Measurements from ENCODE around the gene KIAA1755. TPM values are rescaled to one million over a fixed set of nuclear protein-coding genes. Genes with fewer than 3 reads are reported as not detected.

KIAA1755 gene
- total RNA-seq, 1 experiment from 2014 or later: 0.44 TPM

DNA sequence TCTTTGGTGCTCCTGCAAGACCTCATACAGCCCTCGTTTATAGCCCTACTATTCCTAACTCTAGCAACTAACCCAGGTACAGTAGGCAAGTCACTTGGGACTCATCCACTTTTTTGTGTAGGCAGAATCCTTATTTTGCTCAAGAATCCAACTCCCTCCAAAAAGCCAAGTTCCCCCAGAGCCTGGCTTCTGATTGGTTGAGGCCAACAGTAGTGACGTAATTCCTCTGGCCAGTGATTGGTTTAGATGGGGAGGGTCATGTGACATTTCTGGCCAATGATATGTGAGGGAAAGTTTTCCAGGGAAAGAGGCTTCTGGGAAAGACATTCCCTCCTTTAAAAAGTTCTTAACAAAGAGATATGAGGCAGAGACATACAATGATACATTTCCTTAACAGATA, 32.1 kb downstream of the KIAA1755 start:
- intact Hi-C loops (cut with micrococcal nuclease): loop anchor here (2.0 kb wide), 1 partner anchor 86 kb away; no protein-coding TSS in a partner anchor
- TF ChIP-seq EZH2phosphoT487 (IDR thresholded peaks at IDR 0.05; ENCODE audit: borderline replicate concordance, low read length): no peak
- TF ChIP-seq, protein P1, sequence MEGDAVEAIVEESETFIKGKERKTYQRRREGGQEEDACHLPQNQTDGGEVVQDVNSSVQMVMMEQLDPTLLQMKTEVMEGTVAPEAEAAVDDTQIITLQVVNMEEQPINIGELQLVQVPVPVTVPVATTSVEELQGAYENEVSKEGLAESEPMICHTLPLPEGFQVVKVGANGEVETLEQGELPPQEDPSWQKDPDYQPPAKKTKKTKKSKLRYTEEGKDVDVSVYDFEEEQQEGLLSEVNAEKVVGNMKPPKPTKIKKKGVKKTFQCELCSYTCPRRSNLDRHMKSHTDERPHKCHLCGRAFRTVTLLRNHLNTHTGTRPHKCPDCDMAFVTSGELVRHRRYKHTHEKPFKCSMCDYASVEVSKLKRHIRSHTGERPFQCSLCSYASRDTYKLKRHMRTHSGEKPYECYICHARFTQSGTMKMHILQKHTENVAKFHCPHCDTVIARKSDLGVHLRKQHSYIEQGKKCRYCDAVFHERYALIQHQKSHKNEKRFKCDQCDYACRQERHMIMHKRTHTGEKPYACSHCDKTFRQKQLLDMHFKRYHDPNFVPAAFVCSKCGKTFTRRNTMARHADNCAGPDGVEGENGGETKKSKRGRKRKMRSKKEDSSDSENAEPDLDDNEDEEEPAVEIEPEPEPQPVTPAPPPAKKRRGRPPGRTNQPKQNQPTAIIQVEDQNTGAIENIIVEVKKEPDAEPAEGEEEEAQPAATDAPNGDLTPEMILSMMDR (conservative IDR thresholded peaks at IDR 0.05; ENCODE audit: low read depth, low read length): no peak
- TF ChIP-seq EZH2 (IDR thresholded peaks at IDR 0.05; ENCODE audit: low read length, unreplicated experiment): no peak
- POLR2A ChIA-PET (ENCODE audit: unreplicated experiment): no interaction called here

DNA sequence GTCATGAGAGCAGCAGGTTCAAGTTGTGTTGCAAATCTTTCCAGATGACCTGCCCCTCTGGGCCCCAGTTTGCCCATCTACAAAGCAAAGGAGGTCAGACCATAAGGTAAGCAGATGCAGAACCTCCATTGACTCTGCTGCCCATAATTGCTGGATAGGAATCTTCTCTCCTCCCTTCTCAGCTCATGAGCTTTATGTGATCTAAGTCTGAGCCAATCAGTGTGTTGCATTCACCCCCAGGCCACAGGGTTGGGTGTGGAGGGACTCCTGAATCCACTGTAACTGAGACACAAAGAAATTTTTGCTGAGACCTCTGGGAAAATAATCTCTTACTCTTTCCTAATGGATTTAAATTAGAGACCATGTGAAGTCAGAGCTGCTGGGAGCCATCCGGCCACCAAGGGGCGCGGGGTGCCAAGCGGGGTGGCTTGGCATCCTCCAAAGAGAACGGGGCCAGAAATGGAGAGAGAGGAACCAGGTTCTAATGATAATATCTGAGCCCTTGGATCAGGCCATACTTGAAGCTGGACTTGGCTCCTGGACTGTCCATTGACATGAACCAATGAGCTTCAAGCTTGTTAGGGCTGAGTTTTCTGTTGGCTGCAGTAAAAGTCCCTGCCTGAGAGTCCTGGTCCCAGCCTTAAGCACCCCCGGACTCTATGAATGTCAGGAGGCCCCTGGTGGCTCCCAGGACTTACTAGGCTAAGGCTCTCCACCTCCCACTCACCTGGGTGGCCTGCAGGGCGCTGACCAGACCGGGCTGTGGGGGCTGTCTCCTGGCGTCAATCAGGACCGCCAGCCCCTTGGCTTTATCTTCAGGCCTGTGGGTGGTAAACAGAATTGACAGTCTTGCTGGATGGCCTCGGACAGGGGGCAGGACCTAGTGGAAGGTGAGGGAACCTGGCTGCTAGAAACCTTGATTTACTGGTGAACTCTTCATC, 32.8 kb downstream of the KIAA1755 start:
- intact Hi-C loops (cut with micrococcal nuclease): loop anchor here (2.0 kb wide), 1 partner anchor 87 kb away; no protein-coding TSS in a partner anchor
- no peak for DNase-seq
- BruUV-seq (replicated peaks): no TSS peak

More for the DNA sequence above, 32.1 kb downstream of the KIAA1755 start:
- no peaks in the 10 kb centered on the region for H3K79me2 ChIP-seq (ENCODE audit: low read length)
- H3F3A ChIP-seq (ENCODE audit: low read length, unreplicated experiment): no peaks in the 10 kb centered on the region
- CTCF ChIA-PET: interaction anchor here (0.6 to 1.0 kb wide), 4 partner anchors 85 to 128 kb away, joined by 3 to 4 read pairs (median 4); no protein-coding TSS in a partner anchor
- H3K4me2 ChIP-seq (ENCODE audit: low read length): no peak overlapping the region
- BruUV-seq (replicated peaks): no TSS peak
- DNase-seq: peak; percentile 33
- no peak overlapping the region for H3K27ac ChIP-seq (ENCODE audit: low read length)
- no peaks in the 10 kb centered on the region for H3K9me3 ChIP-seq (ENCODE audit: low read length)
- H2AFZ ChIP-seq (ENCODE audit: low read length): no peak overlapping the region
- no peak for ATAC-seq
- H3K4me3 ChIP-seq (ENCODE audit: low read length): no peak overlapping the region
- no peaks in the 10 kb centered on the region for H3K9me2 ChIP-seq (replicated peaks; ENCODE audit: low read length)
- H4K20me1 ChIP-seq (ENCODE audit: low read length): no peaks in the 10 kb centered on the region
- no peak overlapping the region for H3K9ac ChIP-seq (ENCODE audit: low read length)
- no peaks in the 10 kb centered on the region for H3K27me3 ChIP-seq (ENCODE audit: low read length)
- H3K36me3 ChIP-seq (ENCODE audit: low read depth, low read length): no peaks in the 10 kb centered on the region
- H3K4me1 ChIP-seq (ENCODE audit: insufficient read depth, low read length): no peaks in the 10 kb centered on the region

More for the DNA sequence above, 32.8 kb downstream of the KIAA1755 start:
- H3K9ac ChIP-seq (ENCODE audit: low read length): no peak overlapping the region
- H3K27me3 ChIP-seq (ENCODE audit: low read length): no peaks in the 10 kb centered on the region
- no peaks in the 10 kb centered on the region for H3K9me2 ChIP-seq (replicated peaks; ENCODE audit: low read length)
- H3K9me3 ChIP-seq (ENCODE audit: low read length): no peaks in the 10 kb centered on the region
- ChIA-PET CTCF (interaction anchor here (0.6 to 1.0 kb wide), 4 partner anchors 86 to 129 kb away, joined by 3 to 4 read pairs (median 4); no protein-coding TSS in a partner anchor), POLR2A (ENCODE audit: unreplicated experiment) (no interaction called here)
- no peaks in the 10 kb centered on the region for H3K36me3 ChIP-seq (ENCODE audit: low read depth, low read length)
- TF ChIP-seq, protein P1 (conservative IDR thresholded peaks at IDR 0.05; ENCODE audit: low read depth, low read length): no peak
- H3F3A ChIP-seq (ENCODE audit: low read length, unreplicated experiment): no peaks in the 10 kb centered on the region
- H3K27ac ChIP-seq (ENCODE audit: low read length): no peak overlapping the region
- H2AFZ ChIP-seq (ENCODE audit: low read length): no peak overlapping the region
- H3K79me2 ChIP-seq (ENCODE audit: low read length): no peaks in the 10 kb centered on the region
- H3K4me3 ChIP-seq (ENCODE audit: low read length): no peak overlapping the region
- no peaks in the 10 kb centered on the region for H3K4me1 ChIP-seq (ENCODE audit: insufficient read depth, low read length)
- H3K4me2 ChIP-seq (ENCODE audit: low read length): no peak overlapping the region
- no peak for ATAC-seq
- no peaks in the 10 kb centered on the region for H4K20me1 ChIP-seq (ENCODE audit: low read length)

Data from PC-3 (cell line).